ENCODE results near the gene RANBP1.
"Not testable (repeated sequence)": the region's sequence is repeated elsewhere in the genome, so short reads cannot be mapped to it uniquely, and the experiment has no call there.

GRCh38 chr22:20067384-20067682, 48.6 kb upstream of the RANBP1 start:
- not testable (repeated sequence) for TF ChIP-seq CTCF, POLR2AphosphoS5, POLR2A, EP300 (IDR thresholded peaks at IDR 0.05)
